K562 (cell line): ENCODE results near the gene LYPD6B. TPM values are rescaled to one million over a fixed set of nuclear protein-coding genes. Genes with fewer than 3 reads are reported as not detected.

Experiments used
- ATAC-seq: fragments of 200-7000 bp; cut with Tn5 transposase; 3 replicates; pipeline ENCODE4 v1.9.1; 2020; ENCODE audit warnings: moderate library complexity
- BruUV-seq: library from RNA; stranded (reverse); fragments of 400-500 nt; replicated peaks from 2 replicates; lab custom pipeline; 2021; lab: Mats Ljungman, UMichigan
- CTCF ChIA-PET: fragments of 300-600 bp; formaldehyde crosslinking; extraction: SDS; loops from one replicate; lab custom pipeline; 2021; ENCODE audit warnings: low intra/inter-chr PET ratio; lab: Yijun Ruan, JAX
- POLR2A ChIA-PET: fragments of 300-600, 350-650 bp; sonication (Branson Sonifier 250); formaldehyde crosslinking; extraction: SDS; loops from one replicate; lab custom pipeline; 2021; ENCODE audit warnings: antibody characterized with exemption, inconsistent platforms; lab: Yijun Ruan, JAX
- DNase-seq, 4 experiments: peaks; one replicate each; pipeline versions ENCODE4 v3.0.0 to v3.0.0-alpha.2; 2011 to 2018; ENCODE audit warnings: low spot score in 3 of 4, mixed read lengths in 3 of 4; ENCODE audit errors: extremely low read depth in 1 of 4
- FAIRE-seq: peaks from 2 replicates; lab custom pipeline; 2011; peaks lifted over from hg19 to GRCh38; lab: Jason Lieb, UNC
- H2AFZ ChIP-seq: 2 replicates; pipeline ENCODE4 v1.6.0; 2011; ENCODE audit warnings: low read depth, low read length, control low read depth, inconsistent platforms
- H3K27ac ChIP-seq: fragments of 200-600 bp; 3 replicates; pipeline ENCODE4 v1.8.0; 2011; ENCODE audit warnings: low read depth, mild to moderate bottlenecking, control low read depth, inconsistent platforms, low read length, moderate library complexity, mixed read lengths; ENCODE audit errors: extremely low read depth
- H3K27me3 ChIP-seq, 2 experiments: fragments of 300-600 bp in 1 of 2; 2 replicates in 1 of 2; 3 replicates in 1 of 2; pipeline versions ENCODE4 v1.6.0 to v1.8.0; 2011; ENCODE audit warnings: inconsistent platforms in 2 of 2, low read length in 2 of 2, mild to moderate bottlenecking in 1 of 2, mixed read lengths in 1 of 2, moderate library complexity in 1 of 2; ENCODE audit not compliant: control insufficient read depth in 2 of 2, insufficient read depth in 2 of 2
- H3K36me3 ChIP-seq: fragments of 300-600 bp; 3 replicates; pipeline ENCODE4 v1.8.0; 2011; ENCODE audit warnings: mild to moderate bottlenecking, low read length, inconsistent platforms; ENCODE audit not compliant: control insufficient read depth, insufficient read depth
- H3K4me1 ChIP-seq, 2 experiments: fragments of 200-600 bp in 1 of 2; replicated peaks in 1 of 2; 2 replicates in 1 of 2; 3 replicates in 1 of 2; pipeline versions ENCODE4 v1.5.1 to v1.8.0; 2011; ENCODE audit warnings: inconsistent platforms in 2 of 2, low read length in 2 of 2, mild to moderate bottlenecking in 1 of 2, mixed read lengths in 1 of 2, moderate library complexity in 1 of 2; ENCODE audit not compliant: control insufficient read depth in 2 of 2, insufficient read depth in 2 of 2
- H3K4me2 ChIP-seq: 2 replicates; pipeline ENCODE4 v1.6.1; 2011; ENCODE audit warnings: low read length, control low read depth, inconsistent platforms, mixed read lengths; ENCODE audit not compliant: insufficient read depth
- H3K4me3 ChIP-seq: fragments of 200-600 bp; sonication (generic), shearing (Covaris generic); 2 replicates; pipeline ENCODE4 v1.5.1; 2016; ENCODE audit warnings: control low read depth, inconsistent platforms
- H3K79me2 ChIP-seq: fragments of 200-600 bp; 3 replicates; pipeline ENCODE4 v1.8.0; 2011; ENCODE audit warnings: low read length, inconsistent platforms; ENCODE audit not compliant: control insufficient read depth, insufficient read depth
- H3K9ac ChIP-seq, 2 experiments: 2 replicates each; pipeline versions ENCODE4 v1.6.0 to v1.6.1; 2011; ENCODE audit warnings: low read depth in 2 of 2, low read length in 2 of 2, control low read depth in 1 of 2, inconsistent platforms in 1 of 2, mild to moderate bottlenecking in 1 of 2, mixed read lengths in 1 of 2; ENCODE audit not compliant: insufficient read depth in 1 of 2
- H3K9me1 ChIP-seq: one replicate; pipeline ENCODE4 v1.6.0; 2011; ENCODE audit warnings: inconsistent platforms, mild to moderate bottlenecking, low read length, moderate library complexity; ENCODE audit not compliant: control insufficient read depth, insufficient read depth
- H3K9me3 ChIP-seq: replicated peaks from 2 replicates; pipeline ENCODE4 v1.5.1; 2011; ENCODE audit warnings: low read depth, low read length, inconsistent platforms; ENCODE audit not compliant: control insufficient read depth, insufficient read depth
- H4K20me1 ChIP-seq: replicated peaks from 2 replicates; pipeline ENCODE4 v1.6.1; 2011; ENCODE audit warnings: low read length, inconsistent platforms, mixed read lengths; ENCODE audit not compliant: control insufficient read depth, insufficient read depth
- CBX8 ChIP-seq: fragments of 200-600 bp; sonication (generic); IDR thresholded peaks from 2 replicates; pipeline ENCODE4 v1.6.1; 2012; ENCODE audit warnings: borderline replicate concordance, mixed run types, low read depth, mild to moderate bottlenecking, moderate library complexity, mixed read lengths, low read length, control low read depth, inconsistent platforms; ENCODE audit not compliant: poor library complexity, severe bottlenecking; ENCODE audit errors: extremely low read depth
- TEAD1 ChIP-seq, 2 experiments: fragments of 450-650 bp in 1 of 2; sonication (generic) in 1 of 2; formaldehyde crosslinking; IDR thresholded peaks; 2 replicates each; pipeline versions ENCODE4 v1.4.0 to v1.8.0; 2020 to 2022; ENCODE audit warnings: mild to moderate bottlenecking in 2 of 2, missing genetic modification reagents in 1 of 2
- TOE1 ChIP-seq, 2 experiments: fragments of 450-650 bp in 1 of 2; sonication (generic) in 1 of 2; formaldehyde crosslinking in 1 of 2; IDR thresholded peaks; 2 replicates each; pipeline versions ENCODE4 v1.7.1 to v1.8.0; 2016 to 2022; ENCODE audit warnings: borderline replicate concordance in 2 of 2, mild to moderate bottlenecking in 2 of 2, antibody characterized with exemption in 1 of 2, inconsistent platforms in 1 of 2, low read depth in 1 of 2, missing genetic modification reagents in 1 of 2, moderate library complexity in 1 of 2
- in situ Hi-C: fragments of 300-500 bp; cut with MboI; formaldehyde crosslinking; loops from 4 replicates; pipeline ENCODE4 v1.15.0; 2018; ENCODE audit warnings: inconsistent platforms, mixed read lengths
- intact Hi-C: fragments of 100-400 bp; cut with micrococcal nuclease; formaldehyde crosslinking; loops from 2 replicates; pipeline ENCODE4 v1.14.2; 2022
- polyA plus RNA-seq, 8 experiments: library from polyadenylated mRNA; depleted of rRNA in 4 of 8; stranded (reverse) in 5 of 8; unstranded in 3 of 8; fragments of >200 nt; fragmentation: Nextera tagmentation in 2 of 8; fragmentation: Illumina TruSeq in 1 of 8; extraction: Ambion mirVana in 2 of 8; extraction: Trizol in 1 of 8; gene quantifications; 2 replicates each; pipeline versions ENCODE4 v1.2.1 to v1.2.3, GENCODE V29; 2011 to 2014; ENCODE audit warnings: inconsistent platforms in 1 of 8, missing spikeins in 1 of 8
- total RNA-seq, 7 experiments: library from RNA; depleted of rRNA in 6 of 7; stranded (reverse); fragments of >200 nt in 6 of 7; fragmentation: Illumina TruSeq in 2 of 7; extraction: Trizol in 2 of 7; gene quantifications; 2 replicates each; pipeline versions ENCODE4 v1.2.1 to v1.2.3, GENCODE V29; 2011 to 2021; ENCODE audit warnings: low replicate concordance in 1 of 7
- TF ChIP-seq, protein P1 (sequence below): fragments of 450-650 bp; IDR thresholded peaks from 2 replicates; pipeline ENCODE4 v1.6.1; 2017; ENCODE audit warnings: mild to moderate bottlenecking, moderate library complexity

The LYPD6B gene
- total and polyA plus RNA-seq, 9 of the 15 experiments (the other 6 are each of a cell fraction or from before 2014, with no cell fraction given) = not detected

GRCh38 chr2:149089068-149089467 is 50.6 kb downstream of the LYPD6B start:
- Histone ChIP-seq H3K4me3 (no peak overlapping the region), H3K27me3 (no peaks in the 10 kb centered on the region), H3K4me2 (no peak overlapping the region), H3K9me3 (no peaks in the 10 kb centered on the region), H4K20me1 (no peaks in the 10 kb centered on the region), H3K9ac (no peak overlapping the region), H3K27ac (no peak overlapping the region), H3K79me2 (no peaks in the 10 kb centered on the region), H3K4me1 (no peaks in the 10 kb centered on the region), H3K9me1 (no peaks in the 10 kb centered on the region), H3K36me3 (no peaks in the 10 kb centered on the region), H2AFZ (no peak overlapping the region)
- BruUV-seq = no TSS peak
- DNase-seq = no peak
- no peak for FAIRE-seq
- intact Hi-C loops = no loop called here
- ATAC-seq = no peak
- POLR2A ChIA-PET = interaction anchor here (0.9 kb wide), 1 partner anchor 10 kb away, joined by 3 read pairs; no protein-coding TSS in a partner anchor
- CTCF ChIA-PET = no interaction called here
- in situ Hi-C loops = no loop called here
- TF ChIP-seq TOE1 (IDR thresholded peaks at IDR 0.05; ENCODE audit: borderline replicate concordance) (no peak), TOE1 (CRISPR knock-in tag; IDR thresholded peaks at IDR 0.05; ENCODE audit: borderline replicate concordance, low read depth) (no peak), TEAD1 (CRISPR knock-in tag; IDR thresholded peaks at IDR 0.05) (no peak), CBX8 (no peak)
- TF ChIP-seq, protein P1, sequence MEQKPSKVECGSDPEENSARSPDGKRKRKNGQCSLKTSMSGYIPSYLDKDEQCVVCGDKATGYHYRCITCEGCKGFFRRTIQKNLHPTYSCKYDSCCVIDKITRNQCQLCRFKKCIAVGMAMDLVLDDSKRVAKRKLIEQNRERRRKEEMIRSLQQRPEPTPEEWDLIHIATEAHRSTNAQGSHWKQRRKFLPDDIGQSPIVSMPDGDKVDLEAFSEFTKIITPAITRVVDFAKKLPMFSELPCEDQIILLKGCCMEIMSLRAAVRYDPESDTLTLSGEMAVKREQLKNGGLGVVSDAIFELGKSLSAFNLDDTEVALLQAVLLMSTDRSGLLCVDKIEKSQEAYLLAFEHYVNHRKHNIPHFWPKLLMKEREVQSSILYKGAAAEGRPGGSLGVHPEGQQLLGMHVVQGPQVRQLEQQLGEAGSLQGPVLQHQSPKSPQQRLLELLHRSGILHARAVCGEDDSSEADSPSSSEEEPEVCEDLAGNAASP = no peak
